Measurements from ENCODE around the gene TRIO. TPM values are rescaled to one million over a fixed set of nuclear protein-coding genes. Genes with fewer than 3 reads are reported as not detected.

The TRIO gene
- polyA plus RNA-seq, 1 donor (not counting 4 experiments of a cell fraction or from before 2014, with no cell fraction given) = 57.2 TPM

- Histone ChIP-seq H3K79me2 (ENCODE audit: control insufficient read depth, insufficient read depth, low read length) (peaks cover 100% of the 10 kb centered on the region), H3K27ac (ENCODE audit: control insufficient read depth, insufficient read depth, low read length) (peak overlapping the region; percentile 36), H3K9me3 (ENCODE audit: control insufficient read depth, low read depth, low read length) (peaks cover 3% of the 10 kb centered on the region), H3K9ac (ENCODE audit: control insufficient read depth, extremely low read depth, insufficient read depth, low read length) (no peak overlapping the region), H2AFZ (ENCODE audit: control insufficient read depth, low read length) (no peak overlapping the region), H3K4me2 (ENCODE audit: control insufficient read depth, extremely low read depth, insufficient read depth, low read depth, low read length) (peak overlapping the region; percentile 39), H3K4me3 (ENCODE audit: control insufficient read depth in 2 of 3, extremely low read depth in 1 of 3, insufficient read depth in 2 of 3, low read depth in 1 of 3, low read length in 3 of 3) (no peak overlapping the region), H3K9me1 (ENCODE audit: control insufficient read depth, extremely low read depth, insufficient read depth, low read length) (no peaks in the 10 kb centered on the region), H3K27me3 (ENCODE audit: control insufficient read depth, extremely low read depth, insufficient read depth, low read length) (no peaks in the 10 kb centered on the region), H4K20me1 (ENCODE audit: control insufficient read depth, extremely low read depth, insufficient read depth, low read length) (peaks cover 26% of the 10 kb centered on the region), H3K4me1 (ENCODE audit: control insufficient read depth, extremely low read depth, insufficient read depth, low read length) (peaks cover 54% of the 10 kb centered on the region), H3K36me3 (ENCODE audit: control insufficient read depth in 2 of 2, extremely low read depth in 1 of 2, insufficient read depth in 2 of 2, low read length in 2 of 2) (peaks cover 0 to 3% of the 10 kb centered on the region in 2 experiments)
- dilution Hi-C loops (cut with MboI; ENCODE audit: extremely low pct_ligation_motif_present, low sequenced_read_pairs) = no loop called here
- no peak for FAIRE-seq
- TF ChIP-seq EZH2 (IDR thresholded peaks at IDR 0.05; ENCODE audit: low read length) (no peak), CTCF (optimal IDR thresholded peaks at IDR 0.05 in 1 of 3, IDR thresholded peaks at IDR 0.05 in 1 of 3, conservative IDR thresholded peaks at IDR 0.05 in 1 of 3; ENCODE audit: extremely low read depth in 1 of 3, insufficient read depth in 2 of 3, low read length in 3 of 3) (no peak)
- no peak for DNase-seq (ENCODE audit: low read depth, low spot score)
Measured at GRCh38 chr5:14168144-14168792, 25.1 kb downstream of the TRIO start.

GRCh38 chr5:14168793-14169262 is 25.7 kb downstream of the TRIO start:
- TF ChIP-seq EZH2 (IDR thresholded peaks at IDR 0.05; ENCODE audit: low read length) (no peak), CTCF (optimal IDR thresholded peaks at IDR 0.05 in 1 of 3, IDR thresholded peaks at IDR 0.05 in 1 of 3, conservative IDR thresholded peaks at IDR 0.05 in 1 of 3; ENCODE audit: extremely low read depth in 1 of 3, insufficient read depth in 2 of 3, low read length in 3 of 3) (no peak)
- no peak for FAIRE-seq
- Histone ChIP-seq H3K36me3 (ENCODE audit: control insufficient read depth in 2 of 2, extremely low read depth in 1 of 2, insufficient read depth in 2 of 2, low read length in 2 of 2) (peaks cover 0 to 3% of the 10 kb centered on the region in 2 experiments), H3K79me2 (ENCODE audit: control insufficient read depth, insufficient read depth, low read length) (peaks cover 100% of the 10 kb centered on the region), H3K9me1 (ENCODE audit: control insufficient read depth, extremely low read depth, insufficient read depth, low read length) (no peaks in the 10 kb centered on the region), H3K9ac (ENCODE audit: control insufficient read depth, extremely low read depth, insufficient read depth, low read length) (no peak overlapping the region), H4K20me1 (ENCODE audit: control insufficient read depth, extremely low read depth, insufficient read depth, low read length) (peaks cover 29% of the 10 kb centered on the region), H3K9me3 (ENCODE audit: control insufficient read depth, low read depth, low read length) (peaks cover 2% of the 10 kb centered on the region), H3K4me3 (ENCODE audit: control insufficient read depth in 2 of 3, extremely low read depth in 1 of 3, insufficient read depth in 2 of 3, low read depth in 1 of 3, low read length in 3 of 3) (no peak overlapping the region), H3K27ac (ENCODE audit: control insufficient read depth, insufficient read depth, low read length) (no peak overlapping the region), H2AFZ (ENCODE audit: control insufficient read depth, low read length) (no peak overlapping the region), H3K4me2 (ENCODE audit: control insufficient read depth, extremely low read depth, insufficient read depth, low read depth, low read length) (no peak overlapping the region), H3K4me1 (ENCODE audit: control insufficient read depth, extremely low read depth, insufficient read depth, low read length) (peaks cover 59% of the 10 kb centered on the region), H3K27me3 (ENCODE audit: control insufficient read depth, extremely low read depth, insufficient read depth, low read length) (no peaks in the 10 kb centered on the region)
- no peak for DNase-seq (ENCODE audit: low read depth, low spot score)
- dilution Hi-C loops (cut with MboI; ENCODE audit: extremely low pct_ligation_motif_present, low sequenced_read_pairs) = no loop called here

Data from keratinocyte (primary cell).